ENCODE data around the gene PARP9. TPM values are rescaled to one million over a fixed set of nuclear protein-coding genes. Genes with fewer than 3 reads are reported as not detected.

PARP9 gene
- total and polyA plus RNA-seq, 2 of the 8 experiments (the other 6 are each of a cell fraction or from before 2014, with no cell fraction given) = 3.7 to 4.5 TPM

GRCh38 chr3:122602011-122602710, 38.1 kb upstream of the PARP9 start (continued):
- TF ChIP-seq CHD7 (IDR thresholded peaks at IDR 0.05; ENCODE audit: insufficient replicate concordance, low read length) = no peak
